HG02610 (cell line): ENCODE measurements around the gene BABAM2.

ENCODE experiments used
- ATAC-seq: cut with Tn5 transposase; IDR thresholded peaks from one replicate; pipeline ENCODE4 v1.9.1; 2021; ENCODE audit warnings: mild to moderate bottlenecking, moderate library complexity; ENCODE audit not compliant: unreplicated experiment

BABAM2 gene

GRCh38 chr2:27906074-27906473 is 15.5 kb downstream of the BABAM2 start:
- ATAC-seq, result no peak

GRCh38 chr2:27907547-27907946 is 17.0 kb downstream of the BABAM2 start:
- no peak for ATAC-seq

GRCh38 chr2:27909901-27910300 is 19.4 kb downstream of the BABAM2 start:
- no peak for ATAC-seq

- no peak for ATAC-seq
These were observed 21.1 kb downstream of the BABAM2 start for GRCh38 chr2:27911458-27912210.

GRCh38 chr2:27912512-27912911 is 22.0 kb downstream of the BABAM2 start:
- no peak for ATAC-seq

- ATAC-seq, result no peak
These were observed 23.7 kb downstream of the BABAM2 start for GRCh38 chr2:27914041-27914804.

- ATAC-seq, result no peak
These were observed 24.3 kb downstream of the BABAM2 start for GRCh38 chr2:27914805-27915175.

- ATAC-seq, result no peak
These were observed 24.7 kb downstream of the BABAM2 start for GRCh38 chr2:27915191-27915590.

GRCh38 chr2:27915874-27916273 is 25.3 kb downstream of the BABAM2 start:
- ATAC-seq, result no peak

- ATAC-seq, result no peak
These were observed 25.9 kb downstream of the BABAM2 start for GRCh38 chr2:27916293-27916995.

GRCh38 chr2:27920148-27920885 is 29.8 kb downstream of the BABAM2 start:
- ATAC-seq, result no peak

GRCh38 chr2:27921424-27921823 is 30.9 kb downstream of the BABAM2 start:
- no peak for ATAC-seq

GRCh38 chr2:27921880-27922547 is 31.5 kb downstream of the BABAM2 start:
- ATAC-seq, result no peak

- ATAC-seq, result no peak
These were observed 32.3 kb downstream of the BABAM2 start for GRCh38 chr2:27922842-27923241.

- no peak for ATAC-seq
These were observed 35.4 kb downstream of the BABAM2 start for GRCh38 chr2:27925766-27926472.

GRCh38 chr2:27929916-27930486 is 39.5 kb downstream of the BABAM2 start:
- no peak for ATAC-seq

- no peak for ATAC-seq
These were observed 40.9 kb downstream of the BABAM2 start for GRCh38 chr2:27931361-27931950.

GRCh38 chr2:27932396-27932795 is 41.9 kb downstream of the BABAM2 start:
- ATAC-seq, result no peak

- no peak for ATAC-seq
These were observed 44.5 kb downstream of the BABAM2 start for GRCh38 chr2:27935026-27935425.
